H1 (cell line): ENCODE data around the gene CLN3. TPM values are rescaled to one million over a fixed set of nuclear protein-coding genes. Genes with fewer than 3 reads are reported as not detected.
"Not testable (repeated sequence)": the region's sequence is repeated elsewhere in the genome, so short reads cannot be mapped to it uniquely, and the experiment has no call there.

Source experiments
- CTCF ChIA-PET: fragments of 300-600 bp; sonication (Branson Sonifier 250); formaldehyde crosslinking; loops from one replicate; lab custom pipeline; 2021; ENCODE audit not compliant: partially characterized antibody; lab: Charles Lee
- POLR2A ChIA-PET: fragments of 300-600 bp; sonication (Branson Sonifier 250); formaldehyde crosslinking; loops from one replicate; lab custom pipeline; 2021; ENCODE audit warnings: inconsistent platforms; ENCODE audit not compliant: partially characterized antibody; lab: Charles Lee
- DNase-seq, 2 experiments: peaks; one replicate each; pipeline versions ENCODE4 v3.0.0 to v3.0.0-alpha.2; 2010 to 2022; ENCODE audit warnings: low spot score in 2 of 2, low read depth in 1 of 2, mixed read lengths in 1 of 2
- FAIRE-seq: peaks from 2 replicates; lab custom pipeline; 2011; peaks lifted over from hg19 to GRCh38; lab: Jason Lieb, UNC
- H2AFZ ChIP-seq: 2 replicates; pipeline ENCODE4 v1.8.1; 2012; ENCODE audit warnings: low read length, inconsistent platforms
- H2AK5ac ChIP-seq: 2 replicates; pipeline ENCODE4 v1.6.1; 2013; ENCODE audit warnings: low read depth, low read length
- H2BK120ac ChIP-seq: replicated peaks from 2 replicates; pipeline ENCODE3; 2013; ENCODE audit warnings: low read depth, low read length, inconsistent platforms
- H2BK12ac ChIP-seq: 2 replicates; pipeline ENCODE4 v1.6.1; 2013; ENCODE audit warnings: low read depth, low read length
- H2BK15ac ChIP-seq: 2 replicates; pipeline ENCODE4 v1.6.1; 2013; ENCODE audit warnings: low read length
- H2BK20ac ChIP-seq: 2 replicates; pipeline ENCODE4 v1.6.1; 2013; ENCODE audit warnings: low read length
- H2BK5ac ChIP-seq: 2 replicates; pipeline ENCODE4 v1.6.1; 2013; ENCODE audit warnings: low read depth, low read length
- H3K14ac ChIP-seq: 2 replicates; pipeline ENCODE4 v1.6.1; 2013; ENCODE audit warnings: inconsistent platforms; ENCODE audit not compliant: insufficient read length
- H3K18ac ChIP-seq: 2 replicates; pipeline ENCODE4 v1.6.1; 2013; ENCODE audit warnings: low read length; ENCODE audit errors: extremely low read depth
- H3K23ac ChIP-seq: 2 replicates; pipeline ENCODE4 v1.6.1; 2013; ENCODE audit warnings: inconsistent platforms; ENCODE audit not compliant: insufficient read length
- H3K23me2 ChIP-seq: 2 replicates; pipeline ENCODE4 v1.6.1; 2013; ENCODE audit warnings: low read depth, low read length
- H3K27ac ChIP-seq: 2 replicates; pipeline ENCODE4 v1.6.1; 2011; ENCODE audit warnings: low read depth, low read length, inconsistent platforms
- H3K27me3 ChIP-seq, 4 experiments: replicated peaks in 1 of 4; 1 replicate in 1 of 4; 2 replicates in 3 of 4; pipeline versions ENCODE4 v1.6.1 to v1.8.1; 2011 to 2013; ENCODE audit warnings: low read length in 3 of 4, mild to moderate bottlenecking in 3 of 4, inconsistent platforms in 2 of 4, mixed read lengths in 2 of 4, moderate library complexity in 1 of 4; ENCODE audit not compliant: control insufficient read depth in 3 of 4, insufficient read depth in 3 of 4; ENCODE audit errors: extremely low read depth in 1 of 4
- H3K36me3 ChIP-seq, 4 experiments: 2 replicates each; pipeline versions ENCODE4 v1.6.1 to v1.8.1; 2011 to 2013; ENCODE audit warnings: mild to moderate bottlenecking in 4 of 4, low read length in 3 of 4, moderate library complexity in 2 of 4, control low read depth in 1 of 4, inconsistent platforms in 1 of 4; ENCODE audit not compliant: insufficient read depth in 4 of 4, control insufficient read depth in 2 of 4
- H3K4ac ChIP-seq: replicated peaks from 2 replicates; pipeline ENCODE3; 2013; ENCODE audit warnings: low read length, low read depth, mixed read lengths, inconsistent platforms; ENCODE audit not compliant: insufficient read length
- H3K4me1 ChIP-seq, 4 experiments: replicated peaks in 1 of 4; 1 replicate in 1 of 4; 2 replicates in 3 of 4; pipeline versions ENCODE4 v1.6.1 to v1.8.1; 2011 to 2013; ENCODE audit warnings: low read length in 3 of 4, inconsistent platforms in 2 of 4, mixed read lengths in 1 of 4; ENCODE audit not compliant: insufficient read depth in 4 of 4, control insufficient read depth in 3 of 4
- H3K4me2 ChIP-seq, 2 experiments: 2 replicates each; pipeline versions ENCODE4 v1.6.1 to v1.8.1; 2011 to 2013; ENCODE audit warnings: low read depth in 2 of 2, low read length in 2 of 2, control low read depth in 1 of 2, inconsistent platforms in 1 of 2, mild to moderate bottlenecking in 1 of 2; ENCODE audit not compliant: insufficient read depth in 1 of 2
- H3K4me3 ChIP-seq, 4 experiments: fragments of 200-600, 300-600 bp in 1 of 4; sonication (generic), shearing (Covaris generic), sonication (Bioruptor Twin) in 1 of 4; 2 replicates each; pipeline versions ENCODE4 v1.5.1 to v1.8.1; 2011 to 2016; ENCODE audit warnings: low read length in 4 of 4, low read depth in 3 of 4, control low read depth in 2 of 4, inconsistent platforms in 2 of 4, mild to moderate bottlenecking in 2 of 4, mixed read lengths in 1 of 4, moderate library complexity in 1 of 4; ENCODE audit not compliant: insufficient read depth in 2 of 4; ENCODE audit errors: extremely low read depth in 1 of 4
- H3K56ac ChIP-seq: replicated peaks from 2 replicates; pipeline ENCODE3; 2013; ENCODE audit warnings: low read depth, mild to moderate bottlenecking, mixed read lengths, low read length, inconsistent platforms; ENCODE audit not compliant: insufficient read length
- H3K79me1 ChIP-seq: 2 replicates; pipeline ENCODE4 v1.6.1; 2013; ENCODE audit warnings: low read depth, low read length, control low read depth
- H3K79me2 ChIP-seq, 2 experiments: 2 replicates each; pipeline versions ENCODE4 v1.6.1 to v1.8.1; 2012 to 2013; ENCODE audit warnings: low read length in 2 of 2, mild to moderate bottlenecking in 2 of 2, inconsistent platforms in 1 of 2; ENCODE audit not compliant: insufficient read depth in 2 of 2, control insufficient read depth in 1 of 2
- H3K9ac ChIP-seq, 4 experiments: replicated peaks in 1 of 4; 1 replicate in 1 of 4; 2 replicates in 3 of 4; pipeline versions ENCODE4 v1.6.1 to v1.8.1; 2011 to 2013; ENCODE audit warnings: low read depth in 3 of 4, low read length in 3 of 4, control low read depth in 2 of 4, mild to moderate bottlenecking in 2 of 4, moderate library complexity in 2 of 4, inconsistent platforms in 1 of 4; ENCODE audit errors: extremely low read depth in 1 of 4
- H3K9me3 ChIP-seq, 2 experiments: 2 replicates each; pipeline versions ENCODE4 v1.6.1 to v1.8.1; 2012 to 2013; ENCODE audit warnings: mild to moderate bottlenecking in 2 of 2, moderate library complexity in 2 of 2, control low read depth in 1 of 2, inconsistent platforms in 1 of 2, low read depth in 1 of 2, low read length in 1 of 2, mixed read lengths in 1 of 2; ENCODE audit not compliant: insufficient read depth in 2 of 2
- H4K20me1 ChIP-seq, 2 experiments: replicated peaks in 1 of 2; 2 replicates each; pipeline versions ENCODE3 to v1.8.1; 2011 to 2013; ENCODE audit warnings: inconsistent platforms in 2 of 2, low read length in 2 of 2, mild to moderate bottlenecking in 1 of 2; ENCODE audit not compliant: insufficient read depth in 2 of 2, control insufficient read depth in 1 of 2
- H4K5ac ChIP-seq: 2 replicates; pipeline ENCODE4 v1.6.1; 2013; ENCODE audit warnings: low read length, low read depth, mixed read lengths, inconsistent platforms; ENCODE audit not compliant: insufficient read length
- H4K8ac ChIP-seq: 2 replicates; pipeline ENCODE4 v1.8.0; 2013; ENCODE audit warnings: mild to moderate bottlenecking, moderate library complexity, low read length, inconsistent platforms; ENCODE audit not compliant: insufficient read depth; ENCODE audit errors: extremely low read depth
- H4K91ac ChIP-seq: replicated peaks from 2 replicates; pipeline ENCODE3; 2013; ENCODE audit warnings: low read length, mixed read lengths, inconsistent platforms; ENCODE audit not compliant: insufficient read length
- WGBS, 2 experiments: shearing (Covaris generic) in 1 of 2; methylation state at CpG; one replicate each; pipeline versions ENCODE4 v1.1.6 to v1.1.7; 2013 to 2015; ENCODE audit warnings: low lambda C conversion rate in 2 of 2, mixed read lengths in 2 of 2, inconsistent platforms in 1 of 2, low coverage in 1 of 2, missing lambda C conversion rate in 1 of 2; ENCODE audit not compliant: insufficient replicate concordance in 2 of 2, insufficient coverage in 1 of 2, insufficient read length in 1 of 2; ENCODE audit errors: extremely low coverage in 1 of 2, missing lambda C conversion rate in 1 of 2; 5-methylcytosine and 5-hydroxymethylcytosine counted together
- polyA plus RNA-seq, 7 experiments: library from polyadenylated mRNA; depleted of rRNA in 3 of 7; stranded (reverse) in 5 of 7; unstranded in 2 of 7; fragments of >200 nt in 5 of 7; fragments of 200-250 nt in 2 of 7; gene quantifications; 1 replicate in 5 of 7; 2 replicates in 1 of 7; 4 replicates in 1 of 7; pipeline versions ENCODE4 v1.2.1 to v1.2.3, GENCODE V29; 2011 to 2013; ENCODE audit warnings: missing spikeins in 2 of 7, mixed read lengths in 2 of 7
- total RNA-seq: library from RNA; stranded (reverse); fragmentation: NEBNext Ultra II Directional; extraction: Animal tissue kit (Norgen Biotek cat#: 25700); gene quantifications from 2 replicates; pipeline ENCODE4 v1.2.1, GENCODE V29; 2021

The CLN3 gene
- total and polyA plus RNA-seq, 2 of the 8 experiments (the other 6 are each of a cell fraction or from before 2014, with no cell fraction given) = 22.9 to 44.3 TPM

DNA sequence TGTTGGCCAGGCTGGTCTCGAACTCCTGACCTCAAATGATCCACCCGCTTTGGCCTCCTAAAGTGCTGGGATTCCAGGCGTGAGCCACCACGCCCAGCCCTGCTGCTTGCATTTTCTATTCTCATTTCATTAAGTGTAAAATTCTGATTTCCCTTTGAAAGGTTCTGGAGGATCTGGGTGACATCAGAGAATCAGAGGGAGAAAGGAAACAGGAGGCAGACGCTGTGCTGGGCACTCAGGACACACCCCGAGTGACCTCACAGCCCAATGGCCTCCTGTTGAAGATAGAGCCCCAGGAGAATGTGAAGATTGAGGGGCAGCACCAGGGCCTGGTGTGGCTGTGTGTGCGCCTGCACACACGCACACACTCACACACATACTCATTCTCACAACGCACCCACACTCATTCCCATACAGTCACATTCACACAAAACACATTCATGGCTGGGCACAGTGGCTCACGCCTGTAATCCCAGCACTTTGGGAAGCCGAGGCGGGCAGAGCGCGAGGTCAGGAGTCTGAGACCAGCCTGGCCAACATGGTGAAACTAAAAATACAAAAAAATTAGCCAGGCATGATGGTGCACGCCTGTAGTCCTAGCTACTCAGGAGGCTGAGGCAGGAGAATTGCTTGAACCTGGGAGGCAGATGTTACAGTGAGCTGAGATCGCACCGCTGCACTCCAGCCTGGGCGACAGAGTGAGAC, 8.8 kb upstream of the CLN3 start:
- POLR2A ChIA-PET, H3K27ac ChIP-seq, H3K9me3 ChIP-seq, H2AK5ac ChIP-seq, H2BK15ac ChIP-seq, H2AFZ ChIP-seq, H3K56ac ChIP-seq, H3K9ac ChIP-seq, H3K14ac ChIP-seq, H3K4me3 ChIP-seq, H2BK120ac ChIP-seq, H2BK5ac ChIP-seq, H3K79me2 ChIP-seq, H3K27me3 ChIP-seq, H4K91ac ChIP-seq, H2BK12ac ChIP-seq, H3K4me1 ChIP-seq, H3K4ac ChIP-seq, H2BK20ac ChIP-seq, H3K36me3 ChIP-seq, H3K18ac ChIP-seq, H4K8ac ChIP-seq, H4K5ac ChIP-seq, H3K79me1 ChIP-seq, H3K4me2 ChIP-seq, FAIRE-seq, H4K20me1 ChIP-seq, DNase-seq, H3K23ac ChIP-seq: not testable (repeated sequence)
- 89% methylated on average over 18 of the region's 18 CpGs; no CpG with 5 or more reads in 1 of the 2 experiments for WGBS, 2 experiments
- peaks cover 10% of the 10 kb centered on the region; the same call in 1 of the 2 replicates for H3K23me2 ChIP-seq
- CTCF ChIA-PET = interaction anchor here (1.6 kb wide), 1 partner anchor 49 kb away, joined by 3 read pairs; no protein-coding TSS in a partner anchor
